ENCODE data around the gene DDX19B.

- TF ChIP-seq CTCF (conservative IDR thresholded peaks at IDR 0.05) (peak; percentile 77), ZFX (IDR thresholded peaks at IDR 0.05) (no peak)
Observed at GRCh38 chr16:70267516-70267915, 31.5 kb upstream of the DDX19B start.
